Fibroblast of skin of left biceps (primary cell): ENCODE data around the gene ZBTB7C.

ENCODE experiments used
- DNase-seq, 2 experiments: peaks; one replicate each; pipeline ENCODE4 v3.0.0-alpha.2; 2013; ENCODE audit warnings: low read depth in 2 of 2

Gene ZBTB7C

GRCh38 chr18:48324651-48325050 is 84.5 kb downstream of the ZBTB7C start:
- DNase-seq, result no peak

- DNase-seq, result no peak
These were observed 86.0 kb downstream of the ZBTB7C start for GRCh38 chr18:48323151-48323550.

- DNase-seq, result no peak
These were observed 87.6 kb downstream of the ZBTB7C start for GRCh38 chr18:48321536-48321935.

- DNase-seq, result no peak
These were observed 88.1 kb downstream of the ZBTB7C start for GRCh38 chr18:48321121-48321520.

- no peak for DNase-seq
These were observed 88.6 kb downstream of the ZBTB7C start for GRCh38 chr18:48320639-48320945.

- DNase-seq, result peak in 1 of 2 experiments; percentile 15
These were observed 89.2 kb downstream of the ZBTB7C start for GRCh38 chr18:48319801-48320638.

- no peak for DNase-seq
These were observed 90.7 kb downstream of the ZBTB7C start for GRCh38 chr18:48318436-48318835.

- no peak for DNase-seq
These were observed 91.3 kb downstream of the ZBTB7C start for GRCh38 chr18:48317781-48318381.

- no peak for DNase-seq
These were observed 93.0 kb downstream of the ZBTB7C start for GRCh38 chr18:48316177-48316576.

GRCh38 chr18:48314690-48315089 is 94.5 kb downstream of the ZBTB7C start:
- no peak for DNase-seq

- DNase-seq, result no peak
These were observed 95.4 kb downstream of the ZBTB7C start for GRCh38 chr18:48313792-48314191.

GRCh38 chr18:48312066-48312465 is 97.1 kb downstream of the ZBTB7C start:
- no peak for DNase-seq

GRCh38 chr18:48310999-48311398 is 98.2 kb downstream of the ZBTB7C start:
- no peak for DNase-seq

GRCh38 chr18:48310353-48310752 is 98.8 kb downstream of the ZBTB7C start:
- no peak for DNase-seq

GRCh38 chr18:48308755-48309575 is 100.2 kb downstream of the ZBTB7C start:
- no peak for DNase-seq

- no peak for DNase-seq
These were observed 101.1 kb downstream of the ZBTB7C start for GRCh38 chr18:48308027-48308635.

- DNase-seq, result no peak
These were observed 102.3 kb downstream of the ZBTB7C start for GRCh38 chr18:48306838-48307237.

GRCh38 chr18:48304906-48305693 is 104.1 kb downstream of the ZBTB7C start:
- no peak for DNase-seq

GRCh38 chr18:48303883-48304282 is 105.3 kb downstream of the ZBTB7C start:
- no peak for DNase-seq

- DNase-seq, result no peak
These were observed 106.4 kb downstream of the ZBTB7C start for GRCh38 chr18:48302736-48303135.

GRCh38 chr18:48300463-48300961 is 108.7 kb downstream of the ZBTB7C start:
- no peak for DNase-seq
